Upper lobe of right lung (tissue), 1 donor: Measurements from ENCODE around the gene ABCC4. TPM values are rescaled to one million over a fixed set of nuclear protein-coding genes. Genes with fewer than 3 reads are reported as not detected.
"Not testable (repeated sequence)": the region's sequence is repeated elsewhere in the genome, so short reads cannot be mapped to it uniquely, and the experiment has no call there.

ENCODE experiments used
- ATAC-seq: fragments of 200-7000 bp; cut with Tn5 transposase; one replicate; pipeline ENCODE4 v1.9.1; 2020; ENCODE audit warnings: mild to moderate bottlenecking, moderate library complexity
- DNase-seq: peaks from one replicate; pipeline ENCODE4 v3.0.0-alpha.2; 2020
- H3K27ac ChIP-seq: fragments of 200-600 bp; one replicate; pipeline ENCODE4 v1.8.0; 2022
- H3K27me3 ChIP-seq: fragments of 200-600 bp; one replicate; pipeline ENCODE4 v1.8.0; 2022; ENCODE audit warnings: mild to moderate bottlenecking
- H3K36me3 ChIP-seq: fragments of 200-600 bp; one replicate; pipeline ENCODE4 v1.8.0; 2022
- H3K4me1 ChIP-seq: fragments of 200-600 bp; one replicate; pipeline ENCODE4 v1.8.0; 2022
- H3K4me3 ChIP-seq: fragments of 200-600 bp; one replicate; pipeline ENCODE4 v1.8.0; 2022; ENCODE audit warnings: mild to moderate bottlenecking
- H3K9me3 ChIP-seq: fragments of 200-600 bp; one replicate; pipeline ENCODE4 v1.8.0; 2022
- CTCF ChIP-seq: fragments of 200-600 bp; IDR thresholded peaks from one replicate; pipeline ENCODE4 v1.8.0; 2022; ENCODE audit warnings: antibody characterized with exemption
- intact Hi-C: fragments of 100-400 bp; cut with DNase I; formaldehyde crosslinking; loops from one replicate; pipeline ENCODE4 v1.11.0; 2022
- total RNA-seq: library from RNA; stranded (reverse); fragmentation: NEBNext Ultra II Directional; extraction: Animal tissue kit (Norgen Biotek cat#: 25700); gene quantifications from one replicate; pipeline ENCODE4 v1.2.1, GENCODE V29; 2021
- donor health status: DM: no; HTN: yes; CAD: no; lungs with severe emphysema.

ABCC4 gene
- total RNA-seq, 1 donor from 2014 or later = 28.1 TPM

DNA sequence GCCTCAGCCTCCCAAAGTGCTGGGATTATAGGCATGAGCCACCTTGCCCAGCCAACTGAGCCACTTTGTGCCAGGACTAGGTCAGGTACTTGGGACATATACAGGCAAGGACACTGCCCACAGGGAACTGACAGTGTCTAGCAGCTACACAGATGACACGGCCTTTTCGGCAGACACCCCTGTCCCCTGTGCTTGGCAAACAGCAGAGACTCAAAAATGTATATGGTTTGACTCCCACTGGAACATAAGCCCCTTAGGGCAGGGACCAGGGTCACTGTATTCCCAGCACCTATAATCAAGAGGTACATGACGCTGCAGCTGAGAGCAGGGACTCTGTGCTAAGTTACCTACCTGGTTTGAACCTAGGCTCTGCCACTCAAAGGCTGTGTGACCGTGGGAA lies 16.8 kb downstream of the ABCC4 start:
- intact Hi-C loops = no loop called here
- H3K9me3 ChIP-seq = no peaks in the 10 kb centered on the region
- peaks cover 29% of the 10 kb centered on the region for H3K4me1 ChIP-seq
- ATAC-seq (no peak), DNase-seq (no peak)
- H3K4me3 ChIP-seq = no peak overlapping the region
- no peaks in the 10 kb centered on the region for H3K36me3 ChIP-seq
- TF ChIP-seq CTCF = no peak
- no peak overlapping the region for H3K27ac ChIP-seq
- H3K27me3 ChIP-seq = no peaks in the 10 kb centered on the region

DNA sequence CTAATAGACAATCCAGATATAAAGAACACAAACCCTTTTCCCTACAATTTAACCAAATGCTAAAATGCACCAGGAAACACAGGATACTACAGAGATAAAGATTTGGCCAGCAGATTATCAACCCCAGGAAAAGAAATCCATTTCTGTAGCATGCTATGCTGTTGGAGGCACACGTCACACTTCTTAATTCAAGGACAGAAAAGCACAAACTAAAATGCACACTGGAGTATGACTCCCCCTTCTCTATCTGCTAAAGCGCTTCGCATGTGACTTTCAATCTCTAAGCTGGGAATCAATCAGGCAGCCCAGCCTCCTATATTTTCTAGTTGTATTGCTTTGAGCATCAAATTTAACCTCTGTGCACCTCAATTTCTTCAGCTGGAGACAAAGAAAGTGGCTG lies 22.2 kb downstream of the ABCC4 start:
- Histone ChIP-seq H3K4me1 (peaks cover 29% of the 10 kb centered on the region), H3K27ac (no peak overlapping the region)

GRCh38 chr13:95276037-95276505 lies 25.2 kb downstream of the ABCC4 start:
- TF ChIP-seq CTCF = no peak
- H3K27ac ChIP-seq = no peak overlapping the region
- no peaks in the 10 kb centered on the region for H3K36me3 ChIP-seq
- ATAC-seq (no peak), DNase-seq (no peak)
- H3K9me3 ChIP-seq = no peaks in the 10 kb centered on the region
- no peak overlapping the region for H3K4me3 ChIP-seq
- intact Hi-C loops = no loop called here
- peaks cover 38% of the 10 kb centered on the region for H3K4me1 ChIP-seq
- no peaks in the 10 kb centered on the region for H3K27me3 ChIP-seq

More for the DNA sequence above, 22.2 kb downstream of the ABCC4 start:
- ATAC-seq = no peak
- Histone ChIP-seq H3K9me3 (no peaks in the 10 kb centered on the region), H3K4me3 (no peak overlapping the region), H3K27me3 (no peaks in the 10 kb centered on the region), H3K36me3 (no peaks in the 10 kb centered on the region)
- TF ChIP-seq CTCF = no peak
- no peak for DNase-seq
- intact Hi-C loops = no loop called here

GRCh38 chr13:95275322-95276036 lies 25.8 kb downstream of the ABCC4 start:
- intact Hi-C loops = no loop called here
- TF ChIP-seq CTCF = no peak
- Histone ChIP-seq H3K9me3 (no peaks in the 10 kb centered on the region), H3K27ac (peak overlapping the region; percentile 47), H3K4me3 (no peak overlapping the region), H3K36me3 (no peaks in the 10 kb centered on the region), H3K4me1 (peaks cover 38% of the 10 kb centered on the region), H3K27me3 (no peaks in the 10 kb centered on the region)
- ATAC-seq (no peak), DNase-seq (no peak)

- ATAC-seq, DNase-seq: not testable (repeated sequence)
- H3K4me1 ChIP-seq = peaks cover 46% of the 10 kb centered on the region
Observed at GRCh38 chr13:95273592-95274132, 27.6 kb downstream of the ABCC4 start.

DNA sequence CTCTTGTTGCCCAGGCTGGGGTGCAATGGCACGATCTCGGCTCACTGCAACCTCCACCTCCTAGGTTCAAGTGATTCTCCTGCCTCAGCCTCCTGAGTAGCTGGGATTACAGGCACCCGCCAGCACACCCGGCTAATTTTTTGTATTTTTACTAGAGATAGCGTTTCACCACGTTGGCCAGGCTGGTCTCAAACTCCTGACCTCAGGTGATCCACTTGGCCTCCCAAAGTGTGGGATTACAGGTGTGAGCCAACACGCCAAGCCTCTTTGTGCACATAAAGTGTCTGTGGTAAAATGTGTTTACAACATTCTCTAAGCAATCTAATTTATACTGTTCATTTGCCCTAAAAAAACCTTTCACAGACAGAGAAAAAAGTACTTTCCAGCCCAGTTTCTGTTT lies 29.2 kb downstream of the ABCC4 start:
- Histone ChIP-seq H3K27ac (peak overlapping the region; percentile 51), H3K4me1 (peaks cover 59% of the 10 kb centered on the region)
- H3K9me3 ChIP-seq, H3K36me3 ChIP-seq, DNase-seq, H3K4me3 ChIP-seq, intact Hi-C loops, ATAC-seq, H3K27me3 ChIP-seq: not testable (repeated sequence)

More at GRCh38 chr13:95273592-95274132, 27.6 kb downstream of the ABCC4 start:
- intact Hi-C loops, H3K27me3 ChIP-seq, H3K9me3 ChIP-seq, H3K36me3 ChIP-seq, H3K4me3 ChIP-seq: not testable (repeated sequence)
- H3K27ac ChIP-seq = peak overlapping the region; percentile 63
